Measurements from ENCODE around the gene D2HGDH.

GRCh38 chr2:241686324-241686649, 48.1 kb upstream of the D2HGDH start:
- TF ChIP-seq EZH2phosphoT487 (IDR thresholded peaks at IDR 0.05; ENCODE audit: borderline replicate concordance), result no peak
- no peak for TF ChIP-seq CTCF (IDR thresholded peaks at IDR 0.05 in 2 of 3, conservative IDR thresholded peaks at IDR 0.05 in 1 of 3; ENCODE audit: borderline replicate concordance in 1 of 3, insufficient read depth in 1 of 3, low read depth in 2 of 3, low read length in 2 of 3)
- TF ChIP-seq POLR2AphosphoS5 (IDR thresholded peaks at IDR 0.05; ENCODE audit: low read depth, low read length), result no peak
- TF ChIP-seq ATF3 (IDR thresholded peaks at IDR 0.05), result no peak
- TF ChIP-seq JUND (IDR thresholded peaks at IDR 0.05), result no peak
- no peak for TF ChIP-seq ZBTB33 (IDR thresholded peaks at IDR 0.05; ENCODE audit: extremely low read depth, insufficient replicate concordance, low read length)
